ENCODE data around the gene RILP.

Gene RILP

DNA sequence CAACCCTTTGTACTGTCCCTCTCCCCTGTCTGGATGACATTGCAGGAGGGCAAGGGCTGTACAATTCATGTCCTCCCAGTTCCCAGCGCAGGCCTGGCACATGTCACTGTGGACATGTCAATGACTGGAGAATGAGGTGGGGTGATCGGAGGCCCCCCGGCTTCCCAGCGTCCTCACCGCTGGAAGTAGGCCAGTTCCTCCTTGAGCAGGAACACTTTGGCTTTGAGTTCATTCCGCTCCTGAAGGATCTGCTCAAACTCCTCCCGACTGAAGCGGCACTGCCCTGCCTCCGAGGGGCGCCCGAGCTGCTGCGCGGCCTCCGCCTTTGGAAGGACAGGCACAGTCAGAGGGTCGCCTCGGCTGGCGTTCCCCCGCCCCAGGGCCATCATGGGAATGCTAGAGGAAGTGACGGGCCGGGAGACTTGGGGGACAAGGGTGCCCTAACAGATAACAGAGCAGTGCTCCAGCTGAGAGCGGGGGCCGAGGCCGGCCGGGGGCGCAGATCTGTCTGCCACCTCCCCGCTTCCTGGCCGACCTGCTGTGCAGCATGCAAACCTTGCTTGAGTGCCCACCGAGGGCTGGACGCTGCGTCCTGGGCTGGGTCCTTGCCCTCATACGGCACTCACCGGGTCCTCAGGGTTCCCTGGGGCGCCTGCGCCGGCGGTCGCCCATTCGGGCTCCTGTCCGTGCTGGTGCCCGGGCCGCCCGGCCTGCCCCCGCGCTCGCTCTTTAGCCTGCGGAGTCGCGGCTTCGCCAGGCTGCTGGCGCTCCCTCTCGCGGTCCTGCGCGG, 1.3 kb downstream of the RILP start:
- DNase-seq = peak; percentile 28

DNA sequence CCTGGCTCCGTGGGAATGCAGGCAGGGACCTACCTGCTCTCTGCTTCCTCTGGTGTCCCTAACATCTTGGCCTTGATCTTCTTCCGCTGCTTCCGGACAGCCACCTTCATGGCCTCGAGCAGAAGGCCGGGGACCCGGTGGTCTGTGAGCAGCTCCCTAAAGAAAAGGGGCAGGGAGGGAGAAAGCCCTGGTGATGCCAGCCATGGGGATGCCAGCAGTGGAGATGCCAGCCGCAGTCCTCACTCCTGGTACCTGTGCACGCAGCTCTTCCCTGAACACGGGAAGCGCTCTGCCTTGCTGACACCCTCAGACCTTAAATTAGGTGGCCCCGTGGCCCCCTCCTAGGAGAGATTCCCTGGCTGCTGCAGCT, 1.9 kb downstream of the RILP start:
- no peak for DNase-seq

DNA sequence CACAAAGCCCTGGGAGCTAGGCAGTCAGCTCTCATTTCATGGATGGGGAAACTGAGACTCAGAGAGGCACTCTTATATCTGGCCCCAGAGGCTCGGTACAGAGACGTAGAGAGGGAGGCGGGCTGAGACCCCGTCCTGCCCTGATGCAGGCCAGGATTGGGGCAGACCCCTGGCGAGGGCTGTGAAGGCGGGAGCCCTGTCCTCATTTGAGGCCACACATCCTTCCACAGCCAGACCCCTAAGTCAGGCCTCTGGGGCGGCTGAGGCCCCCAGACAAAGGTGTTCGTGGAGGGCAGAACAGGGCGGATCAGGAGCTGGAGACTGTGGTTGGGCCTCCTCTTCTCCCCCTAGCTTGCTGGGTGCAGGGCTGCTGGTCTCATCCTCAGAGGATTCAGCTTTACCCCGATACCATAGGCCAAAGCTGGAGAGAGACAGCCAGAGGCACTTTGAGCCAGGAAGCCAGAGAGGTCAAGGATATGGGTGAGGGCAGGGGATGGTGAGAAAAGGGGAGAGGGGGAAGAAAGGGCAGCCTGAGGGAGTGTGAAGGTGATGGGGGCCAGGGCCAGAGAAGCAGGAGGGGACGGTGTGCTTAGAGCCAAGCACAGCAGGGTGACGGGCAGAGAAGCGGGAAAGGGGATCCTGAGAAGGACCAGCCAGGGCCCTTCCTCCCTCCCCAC, 3.3 kb downstream of the RILP start:
- no peak for DNase-seq

DNA sequence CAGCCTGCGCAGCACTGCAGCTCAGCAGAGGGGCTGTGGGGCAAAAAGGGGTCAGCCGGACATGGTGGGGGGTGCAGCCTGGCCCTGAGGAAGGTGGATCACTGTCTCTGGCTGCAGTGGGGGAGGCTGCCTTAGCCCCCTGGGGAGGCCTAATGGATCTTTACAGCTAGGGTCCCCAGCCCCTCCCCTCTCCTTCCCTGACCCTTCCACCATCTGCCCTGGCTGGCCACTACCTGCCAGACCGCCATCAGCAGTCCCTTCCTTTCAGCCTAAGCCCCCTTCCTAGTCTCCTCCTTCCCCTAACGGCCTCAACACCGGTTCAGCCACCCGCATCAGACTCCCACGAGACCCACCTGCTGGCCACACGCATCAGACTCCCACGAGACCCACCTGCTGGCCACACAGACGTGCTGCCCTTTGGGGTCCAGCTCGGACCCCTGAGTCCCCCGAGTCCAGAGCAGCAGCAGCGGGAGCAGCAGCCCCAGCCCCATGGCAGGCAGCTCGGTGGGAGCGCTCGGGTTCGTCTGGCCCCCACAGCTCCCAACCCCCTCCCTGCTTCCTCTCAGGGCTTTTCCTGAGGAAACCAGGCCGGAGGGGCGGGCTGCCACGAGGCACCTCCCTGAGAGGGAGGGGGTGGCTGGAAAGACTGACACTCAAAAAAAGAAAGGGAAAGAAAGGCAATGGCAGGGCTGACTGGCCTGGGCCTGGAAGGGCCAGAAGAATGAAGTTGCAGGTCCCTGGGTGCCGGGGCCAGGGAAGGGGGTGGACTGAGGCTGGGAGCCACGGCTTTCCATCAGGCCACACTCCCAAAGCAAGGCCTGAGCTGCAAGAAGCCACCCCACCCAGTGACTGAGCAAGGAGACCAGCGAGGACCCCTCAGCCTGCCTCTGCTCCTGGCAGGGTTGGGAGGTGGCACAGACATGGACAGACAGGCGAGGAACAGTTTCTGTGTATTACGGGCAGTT, 4.2 kb downstream of the RILP start, which contains the start of gene SCARF1:
Gene SCARF1, minus strand, starts transcription at position 526 of the 965 bp plus-strand sequence. Its CDS starts 35 bp downstream, at position 491.
- no peak for DNase-seq

DNA sequence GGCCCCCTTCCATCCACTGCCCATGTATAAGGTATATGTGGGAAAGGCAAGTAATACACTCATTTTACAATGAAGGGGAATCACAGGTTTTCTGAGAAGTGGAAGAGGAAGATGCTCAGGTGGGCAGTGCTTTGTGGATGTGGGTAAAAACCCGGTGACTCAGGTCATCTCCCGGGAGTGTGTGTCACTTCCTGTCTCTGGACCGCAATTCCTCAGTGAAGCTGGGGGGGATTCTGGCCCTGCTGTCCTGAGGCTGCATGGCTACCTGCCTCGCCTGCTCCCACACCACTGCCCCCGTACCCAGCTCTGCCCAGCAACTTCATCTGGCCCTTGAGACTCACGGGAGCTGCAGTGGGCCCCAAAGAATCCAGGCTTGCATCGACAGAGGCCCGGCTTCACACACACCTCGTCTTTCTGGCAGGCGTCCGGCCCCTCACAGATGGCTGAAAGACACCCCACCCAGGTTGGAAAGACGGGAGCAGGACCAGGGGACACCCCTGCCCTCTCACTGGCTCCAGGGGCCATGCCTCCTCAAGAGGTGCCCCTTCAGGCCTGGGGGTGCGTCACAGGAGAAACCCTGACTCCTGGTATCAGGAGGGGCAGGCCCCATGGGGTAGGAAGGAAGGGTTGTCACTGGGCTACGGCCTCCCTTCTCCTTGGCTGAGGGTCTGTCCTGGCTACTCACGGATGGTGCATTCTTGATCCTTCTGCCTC, 5.0 kb downstream of the RILP start:
- no peak for DNase-seq

DNA sequence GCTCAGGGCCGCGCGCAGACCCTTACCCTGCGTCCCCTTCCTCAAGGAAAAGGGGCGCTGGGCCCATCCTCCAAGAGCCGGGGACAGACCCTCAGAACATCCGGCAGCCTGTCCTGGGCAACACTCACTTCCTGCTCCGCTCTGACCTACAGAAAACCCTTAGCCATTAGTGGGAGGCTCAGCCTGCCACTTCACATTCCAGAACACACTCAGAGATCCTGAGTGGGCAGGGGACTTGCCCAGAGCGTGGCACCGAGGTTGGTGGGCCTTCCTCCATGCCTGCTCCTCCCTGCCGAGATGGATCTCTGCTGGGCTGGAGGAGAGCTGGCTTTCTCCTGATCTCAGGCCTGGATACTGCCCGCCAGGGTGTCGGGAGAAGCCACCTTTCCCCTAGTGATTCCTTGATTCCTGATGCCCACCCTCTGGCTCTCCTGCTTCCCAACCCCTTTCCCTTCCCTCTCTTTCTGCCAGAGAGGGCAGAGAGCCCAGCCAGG, 5.6 kb downstream of the RILP start:
- DNase-seq = no peak

DNA sequence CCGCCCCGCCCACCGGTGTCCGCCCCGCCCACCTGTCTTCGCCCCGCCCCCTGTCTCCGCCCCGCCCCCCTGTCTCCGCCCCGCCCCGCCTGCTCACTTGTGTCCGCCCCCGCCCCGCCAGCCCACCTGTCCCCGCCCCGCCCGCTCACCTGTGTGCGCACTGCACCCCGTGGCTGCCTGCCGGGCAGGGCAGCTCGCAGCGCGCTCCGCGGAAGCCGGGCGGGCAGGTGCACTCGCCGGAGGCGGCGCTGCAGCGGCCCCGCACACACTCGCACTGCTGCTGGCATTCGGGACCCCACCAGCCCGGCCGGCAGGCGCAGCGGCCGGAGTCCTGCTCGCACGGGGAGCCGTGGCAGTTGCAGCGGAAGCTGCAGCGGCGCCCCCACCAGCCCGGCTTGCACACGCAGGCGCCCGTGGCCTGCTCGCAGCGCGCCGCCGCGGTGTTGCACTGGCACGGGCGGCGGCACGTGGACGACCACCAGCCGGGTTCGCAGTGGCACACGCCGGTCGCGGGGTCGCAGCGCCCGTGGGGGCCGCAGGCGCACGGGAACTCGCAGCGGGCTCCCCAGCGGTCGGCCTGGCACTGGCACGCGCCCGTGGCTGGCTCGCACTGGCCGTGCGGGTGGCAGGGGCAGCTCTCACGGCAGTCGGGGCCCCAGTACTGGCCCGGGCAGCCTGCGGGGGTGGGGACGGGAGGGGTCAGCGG, 6.2 kb downstream of the RILP start:
- no peak for DNase-seq

DNA sequence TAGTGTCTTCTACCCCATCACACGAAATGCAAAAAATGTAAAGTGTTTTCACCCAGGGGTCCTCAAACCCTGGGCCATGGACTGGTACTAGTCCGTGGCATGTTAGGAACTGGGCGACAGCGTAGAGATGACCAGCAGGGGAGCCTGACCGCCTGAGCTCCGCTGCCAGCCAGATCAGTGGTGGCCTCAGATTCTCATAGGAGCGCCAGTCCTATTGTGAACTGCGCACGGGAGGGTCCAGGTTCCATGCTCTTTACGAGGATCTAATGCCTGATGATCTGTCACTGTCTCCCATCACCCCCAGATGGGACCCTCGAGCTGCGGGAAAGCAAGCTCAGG, 8.6 kb downstream of the RILP start:
- no peak for DNase-seq

DNA sequence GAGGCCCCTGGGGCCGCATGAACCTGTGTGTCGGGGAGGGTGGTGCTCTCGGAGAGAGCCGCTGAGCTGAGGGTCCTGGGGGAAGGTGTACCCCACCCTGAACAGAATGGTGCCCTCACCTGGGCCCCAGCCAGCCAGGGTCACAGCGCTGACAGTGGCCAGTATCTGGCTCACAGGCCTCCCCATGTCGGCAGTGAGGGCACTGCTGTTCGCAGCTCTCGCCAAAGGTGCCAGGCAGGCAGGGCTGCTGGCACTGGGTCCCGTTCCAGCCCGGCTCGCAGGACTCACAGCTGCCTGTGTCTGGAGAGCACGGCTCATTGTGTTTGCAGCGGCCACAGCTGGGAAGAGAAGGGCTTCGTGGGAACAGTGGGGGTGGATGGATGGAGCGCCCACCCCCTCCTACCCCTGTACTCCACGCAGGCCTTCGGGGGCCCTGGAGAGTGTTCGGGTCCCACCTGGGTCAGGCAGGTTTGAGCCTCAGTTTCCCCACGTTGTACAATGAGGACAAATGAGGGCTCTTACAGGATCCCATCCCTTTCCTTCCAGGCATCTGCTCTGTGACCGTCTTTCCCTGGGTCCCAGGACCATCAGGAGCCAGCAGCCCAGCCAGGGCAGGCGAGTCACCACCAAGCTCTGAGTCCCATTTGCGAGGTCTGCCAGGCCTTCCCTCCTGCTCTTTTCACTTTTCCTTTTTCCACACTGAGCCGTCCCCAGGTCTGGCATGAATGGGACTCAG, 9.2 kb downstream of the RILP start:
- no peak for DNase-seq

DNA sequence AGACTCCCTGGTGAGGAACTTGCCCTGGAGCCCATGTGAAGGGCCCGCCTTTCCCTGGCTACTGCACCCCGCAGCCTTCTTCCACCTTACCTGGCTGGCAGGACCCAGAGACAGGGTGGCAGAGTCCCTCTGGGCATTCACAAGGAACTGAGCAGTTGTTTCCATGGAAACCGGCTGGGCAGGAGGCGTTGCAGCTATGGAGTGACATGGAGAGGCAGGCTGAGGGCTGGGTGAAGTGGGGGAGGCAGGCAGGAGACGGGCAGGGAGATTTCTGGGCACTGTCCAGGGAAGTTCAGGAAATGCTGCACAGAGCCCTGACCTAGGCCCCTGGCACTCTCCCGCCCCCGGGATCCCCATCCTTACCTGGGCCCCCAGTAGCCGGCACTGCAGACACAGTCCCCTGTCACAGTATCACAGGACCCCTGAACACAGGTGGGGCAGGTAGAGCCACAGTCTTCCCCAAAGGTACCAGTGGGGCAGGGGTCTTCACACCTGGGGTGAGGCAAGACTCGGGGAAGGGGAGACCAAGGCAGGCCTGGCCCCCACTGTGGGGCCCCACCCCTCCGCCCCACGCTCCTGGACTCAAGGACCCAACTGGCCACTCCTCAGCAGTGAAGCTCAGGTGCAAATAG, 10.0 kb downstream of the RILP start:
- no peak for DNase-seq

DNA sequence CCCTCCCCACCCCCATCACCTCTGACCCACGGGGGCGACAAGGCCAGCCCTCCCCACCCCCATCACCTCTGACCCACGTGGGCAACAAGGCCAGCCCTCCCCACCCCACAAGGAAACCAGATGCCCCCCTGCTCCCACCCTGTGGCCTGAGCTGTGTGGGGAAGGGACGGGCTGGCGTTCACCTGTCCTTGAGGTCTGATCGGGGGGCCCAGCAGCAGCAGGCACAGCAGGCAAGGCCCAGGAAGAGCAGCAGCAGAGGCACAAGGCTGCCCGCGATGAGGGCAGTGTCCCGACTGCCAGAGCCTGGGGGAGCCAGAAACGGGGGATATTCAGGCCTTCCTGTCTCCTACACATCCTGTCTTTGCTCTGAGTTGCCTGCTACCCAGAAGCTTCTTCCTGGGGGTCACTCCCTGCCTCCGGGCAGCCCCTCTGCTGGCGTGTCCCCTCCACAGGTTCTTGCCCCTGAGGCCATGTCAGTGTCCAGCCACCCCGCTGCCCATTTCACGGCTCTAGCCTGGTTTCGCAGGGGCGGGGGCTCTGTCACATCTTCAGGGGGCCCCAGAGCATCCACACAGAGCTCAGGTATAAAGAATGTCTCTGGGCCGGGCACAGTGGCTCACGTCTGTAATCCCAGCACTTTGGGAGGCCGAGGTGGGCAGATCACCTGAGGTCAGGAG, 10.9 kb downstream of the RILP start:
- no peak for DNase-seq

DNA sequence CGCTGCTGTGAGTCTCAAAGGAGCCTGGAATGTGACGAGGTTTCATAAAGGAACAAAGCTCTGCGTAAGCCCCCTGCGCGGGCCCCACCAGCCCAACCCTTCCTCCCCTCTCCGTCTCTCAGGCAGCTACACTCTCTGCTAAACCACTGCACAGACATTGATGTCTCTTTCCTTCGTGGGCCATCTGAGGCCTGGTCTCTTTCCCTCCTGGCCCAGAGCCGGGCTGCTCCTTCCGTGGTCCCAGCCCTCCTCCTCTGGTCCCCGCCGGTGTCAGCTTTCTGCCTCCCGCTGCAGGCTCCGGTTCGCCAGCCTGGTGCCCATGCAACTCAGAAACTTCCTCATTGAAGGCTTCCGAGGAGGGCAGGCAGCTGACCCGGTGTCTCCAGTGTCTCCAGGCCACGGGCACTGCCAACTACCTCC, 11.5 kb downstream of the RILP start:
- no peak for DNase-seq

DNA sequence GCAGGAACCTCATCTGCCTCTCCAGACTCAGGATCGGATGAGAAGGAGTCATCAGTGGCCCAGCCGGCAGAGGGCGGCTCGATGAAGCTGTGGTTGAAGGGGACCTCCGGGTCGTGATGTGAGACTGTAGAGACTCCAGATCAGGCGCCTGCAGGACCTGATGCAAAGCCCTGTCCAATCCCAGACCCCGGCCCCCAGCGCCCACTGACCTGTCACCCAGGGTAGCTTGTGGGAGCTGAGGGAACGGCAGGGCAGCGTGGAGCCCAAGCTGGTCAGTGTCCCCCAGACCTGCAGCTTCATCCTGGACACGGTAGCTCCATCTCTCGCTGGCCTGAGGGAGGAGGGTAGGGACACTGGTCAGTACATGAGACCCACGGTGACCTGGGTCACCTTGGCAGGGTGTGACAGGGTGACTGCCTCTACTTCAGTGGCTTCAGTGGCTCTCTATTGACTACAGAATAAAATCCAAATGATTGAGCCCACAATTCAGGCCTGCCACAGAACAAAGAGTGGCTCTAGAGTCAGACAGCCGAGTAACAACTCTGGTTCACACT, 12.9 kb downstream of the RILP start:
- DNase-seq = no peak

DNA sequence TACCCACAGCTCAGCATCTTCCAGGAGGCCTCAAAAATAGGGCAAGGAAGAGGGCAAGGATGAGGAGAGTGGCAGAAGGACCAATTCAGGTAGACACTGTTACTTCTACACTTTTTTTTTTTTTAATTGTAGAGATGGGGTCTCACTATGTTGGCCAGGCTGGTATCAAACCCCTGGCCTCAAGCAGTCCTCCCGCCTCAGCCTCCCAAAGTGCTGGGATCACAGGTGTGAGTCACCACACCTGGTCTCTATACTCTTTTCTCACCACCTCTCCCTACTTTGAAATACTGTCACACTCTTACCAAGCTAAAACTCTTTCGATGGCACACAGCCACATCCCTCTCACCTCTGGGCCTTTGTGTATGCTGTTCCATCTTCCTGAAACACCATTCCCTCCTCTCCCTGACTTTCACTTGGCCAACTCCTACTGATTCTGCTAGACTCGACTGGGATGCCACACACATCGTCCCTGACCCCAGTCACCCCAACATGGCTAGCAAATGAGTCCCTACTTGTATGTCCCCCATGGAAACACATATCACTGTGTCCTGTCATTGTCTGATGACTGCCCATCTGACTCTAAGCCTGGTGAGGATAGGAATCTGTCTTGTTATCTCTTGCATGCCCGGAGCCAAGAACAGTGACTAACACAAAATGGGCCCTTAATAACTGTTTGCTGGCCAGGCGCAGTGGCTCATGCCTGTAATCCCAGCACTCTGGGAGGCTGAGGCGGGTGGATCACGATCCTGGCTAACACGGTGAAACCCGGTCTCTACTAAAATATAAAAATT, 13.8 kb downstream of the RILP start:
- no peak for DNase-seq

DNA sequence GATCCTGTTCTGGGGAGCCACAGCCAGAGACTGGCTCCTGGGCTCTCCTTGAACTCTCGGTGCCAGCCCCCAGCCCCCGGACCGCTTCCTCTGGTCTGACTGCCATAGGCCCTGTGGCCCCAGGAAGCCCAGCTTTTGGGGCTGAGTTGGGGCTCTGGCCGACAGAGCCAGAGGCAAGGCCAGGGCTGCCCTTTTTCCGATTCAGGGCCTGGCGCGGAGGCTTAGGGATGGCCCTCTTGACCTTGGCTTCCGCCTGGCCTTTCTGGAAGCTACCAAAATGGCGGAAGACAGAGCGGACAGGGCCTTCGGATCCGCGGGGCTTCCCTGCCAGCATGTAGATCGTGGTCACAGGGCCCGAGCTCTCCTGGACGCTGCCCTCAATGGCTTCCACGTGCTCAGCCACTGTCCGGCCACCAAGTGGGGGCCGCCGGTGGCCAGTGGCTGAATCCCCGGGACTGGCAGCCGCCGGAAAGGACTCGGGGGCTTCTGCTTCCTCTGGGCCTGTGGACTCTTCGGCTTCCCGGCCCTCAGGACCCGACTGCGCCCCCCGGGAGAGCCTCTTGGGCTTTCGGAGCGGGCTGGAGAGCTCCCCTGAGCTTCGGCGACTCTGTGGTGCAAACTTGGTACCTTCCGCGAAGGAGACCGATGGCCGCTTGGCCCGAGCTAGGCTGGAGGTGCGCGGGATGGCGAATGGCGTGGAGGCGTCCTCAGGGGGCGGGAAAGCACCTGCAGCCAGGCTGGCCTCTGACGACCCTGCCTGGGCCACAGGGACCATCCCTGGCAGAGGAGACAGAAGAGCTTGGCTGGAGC, 14.6 kb downstream of the RILP start:
- no peak for DNase-seq

DNA sequence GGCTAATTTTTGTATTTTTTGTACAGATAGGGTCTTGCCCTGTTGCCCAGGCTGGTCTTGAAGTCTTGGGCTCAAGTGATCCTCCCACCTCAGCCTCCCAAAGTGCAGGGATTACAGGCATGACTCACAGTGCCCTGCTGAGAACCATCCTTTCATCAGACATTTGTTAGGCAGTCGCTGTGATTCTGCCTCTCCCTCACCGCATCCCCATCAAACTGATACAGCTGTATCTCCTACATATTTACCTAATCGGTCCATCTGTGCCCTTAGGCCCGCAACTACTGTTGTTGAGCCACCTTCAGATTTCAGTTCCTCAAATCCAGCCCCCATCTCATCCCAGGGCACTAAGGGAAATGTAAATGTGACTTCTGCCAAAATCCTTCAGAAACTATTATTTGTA, 19.0 kb downstream of the RILP start:
- DNase-seq = no peak

DNA sequence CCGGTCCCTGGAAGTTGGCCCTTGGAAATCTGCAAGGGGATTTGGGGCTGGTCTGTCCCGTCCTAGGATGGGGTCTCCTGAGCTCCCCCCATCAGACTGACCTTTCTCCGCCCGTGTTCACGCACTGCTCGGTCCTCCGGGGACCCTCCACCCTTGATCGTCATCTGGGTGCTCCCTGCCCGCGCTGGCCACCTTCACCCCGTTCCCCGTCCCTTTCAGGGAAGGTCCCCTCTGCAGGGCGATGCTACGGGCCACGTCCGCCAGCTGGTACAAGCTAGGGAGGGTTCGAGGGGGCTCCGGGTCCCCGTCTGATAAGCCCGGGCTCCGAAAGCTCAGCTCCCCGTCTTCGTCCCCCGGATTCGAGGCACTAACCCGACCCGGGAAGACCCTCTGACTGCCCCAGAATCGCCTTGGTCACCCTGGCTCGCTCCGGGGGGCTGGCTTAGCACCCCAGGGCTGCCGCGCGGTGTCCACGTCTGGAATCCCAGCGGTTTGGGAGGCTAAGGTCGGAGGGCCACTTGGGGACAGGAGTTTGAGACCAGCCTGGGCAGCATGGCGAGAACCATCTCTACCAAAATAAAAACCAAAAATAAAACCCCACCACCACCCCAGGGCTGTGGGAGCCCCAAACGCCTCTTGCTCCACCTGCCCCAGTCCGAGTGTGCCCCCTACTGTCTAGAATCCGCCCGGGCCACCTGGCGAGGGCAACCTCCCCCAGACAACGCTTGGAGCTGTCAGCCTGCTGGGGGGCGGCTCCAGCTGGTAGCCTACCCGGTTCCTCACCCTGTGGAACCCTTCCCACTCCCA, 20.0 kb downstream of the RILP start:
- peak; percentile 30 for DNase-seq
